Raji (cell line): ENCODE results near the gene MLN.
A peak's percentile ranks its signal among the peaks of the same experiment; 100 is the strongest.

ENCODE experiments used
- POLR2A ChIP-seq: IDR thresholded peaks from 2 replicates; pipeline ENCODE4 v1.6.1; 2011; ENCODE audit warnings: low read depth, low read length, control low read depth; ENCODE audit not compliant: insufficient read depth

MLN gene

DNA sequence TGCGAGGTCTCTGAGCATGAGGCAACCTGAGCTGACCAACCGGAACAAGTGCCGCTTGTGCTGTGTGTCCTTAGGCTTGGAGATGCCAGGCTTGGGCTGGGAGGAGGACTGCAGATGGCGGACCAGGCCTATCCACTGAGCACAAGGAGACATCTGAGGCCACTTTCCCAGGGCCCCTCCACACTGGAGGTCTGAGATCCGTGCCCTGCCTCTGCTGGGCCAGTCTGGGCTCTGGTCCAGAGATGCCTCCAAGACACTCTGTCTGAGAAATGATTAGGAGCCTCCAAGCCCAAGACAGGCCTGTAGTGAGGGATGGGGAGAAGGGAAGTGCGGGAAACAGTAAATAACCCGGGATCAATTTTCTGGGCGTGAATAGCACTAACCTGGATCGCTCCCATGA, 3.0 kb upstream of the MLN start:
- no peak for TF ChIP-seq POLR2A

DNA sequence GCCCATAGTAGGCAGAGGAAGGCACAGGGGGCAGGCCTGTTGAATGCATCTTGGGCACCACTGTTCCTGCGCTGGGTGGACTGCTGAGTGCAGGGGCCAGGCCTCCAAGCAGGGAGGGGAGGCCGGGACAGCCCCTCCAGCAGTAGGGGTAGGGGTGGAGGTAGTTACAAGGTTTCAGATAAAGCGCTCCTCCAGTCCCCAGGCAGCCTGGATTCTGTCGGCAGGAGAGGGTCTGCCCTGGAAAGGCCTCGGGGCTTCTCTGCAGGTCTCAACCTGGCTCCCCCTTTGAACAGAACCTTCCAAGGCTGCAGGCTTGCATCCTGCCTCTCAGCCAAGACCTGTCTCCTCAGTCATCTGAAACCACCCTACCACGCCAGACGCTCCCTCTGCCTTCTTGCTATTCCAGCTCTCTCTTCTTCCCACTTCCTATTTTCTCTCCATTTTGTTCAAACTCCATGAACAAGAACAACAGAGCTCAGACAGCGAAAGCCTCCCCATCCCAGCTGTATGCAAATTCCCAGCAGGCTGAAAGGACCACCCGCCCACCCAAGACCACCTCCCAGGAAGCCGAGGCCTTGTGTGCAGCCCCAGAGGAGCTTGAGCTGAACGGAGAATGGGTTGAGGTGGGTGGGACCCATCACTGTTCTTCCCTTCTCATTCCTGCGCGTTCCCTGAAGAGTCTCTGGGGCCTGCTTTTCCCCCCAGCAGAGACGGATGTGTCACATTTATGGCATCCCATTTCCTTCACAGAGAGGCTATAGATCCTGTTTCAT, 1.4 kb downstream of the MLN start:
- TF ChIP-seq POLR2A, result no peak

DNA sequence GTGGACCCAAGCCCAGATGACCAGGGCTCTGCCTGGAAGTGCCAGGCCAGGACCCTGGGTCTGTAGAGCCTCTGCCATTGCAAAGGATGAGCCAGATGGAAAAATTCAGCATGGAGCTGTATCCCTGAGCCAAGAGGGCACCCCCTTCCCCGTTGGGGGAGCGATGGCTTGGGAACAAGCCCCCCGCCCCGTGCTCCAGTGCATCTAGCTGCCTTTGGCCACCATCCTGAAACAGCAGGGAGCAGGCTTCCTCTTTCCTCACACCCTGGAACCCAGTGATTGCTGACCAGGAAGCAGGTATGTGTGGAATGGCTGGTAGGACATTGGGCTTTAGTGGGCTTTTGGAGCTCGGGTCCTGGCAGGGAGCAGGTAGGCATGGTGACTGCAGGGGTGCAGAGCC, 2.2 kb downstream of the MLN start:
- TF ChIP-seq POLR2A, result no peak

DNA sequence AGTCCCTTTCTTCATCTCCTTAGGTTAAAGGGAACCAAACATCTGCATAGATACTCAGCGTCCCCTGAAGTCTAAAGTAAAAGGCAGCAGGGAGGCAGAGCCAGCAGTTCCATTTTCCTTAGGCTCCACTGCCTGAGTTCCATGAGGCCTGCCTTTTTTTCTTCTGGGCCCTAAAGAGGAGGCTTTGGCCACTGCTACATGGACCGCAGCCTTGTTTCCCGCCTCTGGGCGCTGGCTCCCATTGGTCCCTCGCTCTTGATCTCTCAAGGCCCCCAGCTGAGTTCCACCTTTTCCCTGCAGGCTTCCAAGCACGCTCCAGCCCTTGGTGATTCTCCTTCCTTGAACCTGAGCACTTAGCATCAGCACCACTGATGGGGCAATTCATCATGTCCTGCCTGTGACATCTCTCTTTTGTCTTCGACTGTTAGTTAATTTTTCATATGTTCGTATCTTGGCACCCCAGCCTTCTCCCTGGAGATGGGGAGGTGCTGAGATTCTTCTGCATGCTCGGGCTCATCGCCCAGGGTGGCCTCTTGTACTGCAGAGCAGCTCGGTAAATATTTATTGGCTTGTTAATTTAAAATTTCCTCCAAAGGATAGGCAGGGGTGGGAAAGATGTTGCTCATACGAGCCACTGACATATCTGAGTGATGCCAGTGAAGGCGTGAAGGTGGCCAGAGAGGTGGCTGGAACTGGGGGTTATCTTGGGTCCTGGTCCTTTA, 3.4 kb downstream of the MLN start:
- TF ChIP-seq POLR2A, result no peak

DNA sequence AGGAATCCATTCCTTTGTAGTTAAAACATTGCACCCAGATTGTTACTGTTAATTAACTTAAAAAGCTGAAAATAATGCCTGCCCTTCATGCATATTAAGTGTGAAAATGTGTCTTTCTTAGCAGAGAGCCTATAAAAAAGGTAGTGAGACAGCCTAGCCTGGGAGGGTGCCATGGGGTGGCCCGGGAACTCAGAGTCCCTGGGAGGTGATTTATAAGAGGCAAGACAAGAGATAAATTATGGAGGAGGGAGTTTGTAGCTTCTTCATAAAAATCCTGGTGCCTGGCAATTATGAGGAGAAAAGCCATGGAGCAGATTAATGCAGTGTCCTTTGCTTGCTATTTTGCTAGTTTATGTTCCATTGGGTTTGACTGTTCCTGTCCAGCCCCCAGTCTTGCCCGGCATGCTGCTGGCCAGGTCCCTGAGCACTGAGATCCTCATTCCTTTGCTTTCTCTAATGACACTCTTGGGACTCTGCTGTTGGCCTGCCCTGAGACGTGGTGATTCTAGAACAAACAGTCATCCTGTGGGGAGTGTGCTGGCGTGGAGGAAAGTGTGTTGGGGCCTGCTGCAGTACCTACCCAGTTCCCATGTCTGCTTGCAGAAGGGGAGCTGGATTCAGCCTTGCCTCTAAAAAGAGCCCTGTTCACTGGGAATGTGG, 4.2 kb downstream of the MLN start:
- no peak for TF ChIP-seq POLR2A

DNA sequence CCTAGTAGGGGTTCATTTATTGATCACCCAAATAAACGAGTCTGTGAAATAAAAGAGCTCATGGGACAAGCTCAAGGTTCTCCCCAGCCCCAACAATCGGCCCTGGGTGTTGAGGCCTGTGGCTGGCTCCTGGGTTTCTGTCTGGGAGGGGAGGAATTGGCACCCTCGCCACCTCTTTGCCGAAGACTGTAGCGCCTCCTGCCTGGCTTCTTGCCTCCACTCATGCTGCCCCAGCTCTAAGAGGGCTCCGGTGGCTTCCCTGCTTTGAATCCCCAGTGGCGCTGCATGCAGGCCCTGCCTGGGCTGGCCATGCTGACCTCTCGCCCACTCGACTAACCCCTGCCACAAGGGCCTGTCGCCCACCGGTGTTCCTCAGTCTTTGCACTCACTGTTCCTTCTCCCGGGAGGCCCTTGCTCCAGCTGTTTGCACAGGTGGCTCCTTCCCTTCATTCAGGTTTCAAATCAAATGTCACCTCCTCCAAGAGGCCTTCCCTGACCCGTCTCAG, 5.4 kb downstream of the MLN start:
- no peak for TF ChIP-seq POLR2A

DNA sequence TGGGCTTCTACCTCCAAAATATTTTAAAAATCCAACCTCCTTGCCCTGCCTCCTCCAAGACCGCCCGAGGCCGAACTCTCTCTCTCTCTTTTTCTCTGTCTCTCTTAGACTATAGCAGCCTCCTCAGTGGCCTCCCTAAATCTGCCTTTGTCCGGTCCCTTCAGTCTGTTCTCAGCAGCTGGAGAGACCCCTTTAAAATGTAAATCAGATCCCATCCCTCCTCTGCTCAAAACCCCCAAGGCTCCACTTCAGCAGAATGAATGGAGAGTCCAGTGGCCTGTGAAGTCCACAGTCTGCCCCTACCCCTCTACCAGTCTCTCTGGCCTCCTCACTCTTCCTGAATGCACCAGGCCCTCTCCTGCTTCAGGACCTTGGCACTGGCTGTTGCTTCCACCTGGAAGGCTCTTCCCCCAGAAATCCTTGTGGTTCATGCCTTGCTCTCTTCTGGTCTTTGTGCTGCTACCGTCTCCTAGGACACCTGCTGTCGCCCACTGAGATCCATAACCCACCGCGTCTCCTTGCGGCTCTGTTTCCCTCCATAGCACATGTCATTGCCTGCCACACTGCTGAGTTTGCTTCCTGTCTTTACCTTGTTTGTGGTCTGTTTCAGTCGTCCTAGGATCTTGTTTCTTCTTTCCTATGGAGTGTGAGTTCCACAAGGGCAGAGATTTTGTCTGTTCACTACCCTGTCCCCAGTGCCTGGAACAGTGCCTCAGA, 6.0 kb downstream of the MLN start:
- no peak for TF ChIP-seq POLR2A

DNA sequence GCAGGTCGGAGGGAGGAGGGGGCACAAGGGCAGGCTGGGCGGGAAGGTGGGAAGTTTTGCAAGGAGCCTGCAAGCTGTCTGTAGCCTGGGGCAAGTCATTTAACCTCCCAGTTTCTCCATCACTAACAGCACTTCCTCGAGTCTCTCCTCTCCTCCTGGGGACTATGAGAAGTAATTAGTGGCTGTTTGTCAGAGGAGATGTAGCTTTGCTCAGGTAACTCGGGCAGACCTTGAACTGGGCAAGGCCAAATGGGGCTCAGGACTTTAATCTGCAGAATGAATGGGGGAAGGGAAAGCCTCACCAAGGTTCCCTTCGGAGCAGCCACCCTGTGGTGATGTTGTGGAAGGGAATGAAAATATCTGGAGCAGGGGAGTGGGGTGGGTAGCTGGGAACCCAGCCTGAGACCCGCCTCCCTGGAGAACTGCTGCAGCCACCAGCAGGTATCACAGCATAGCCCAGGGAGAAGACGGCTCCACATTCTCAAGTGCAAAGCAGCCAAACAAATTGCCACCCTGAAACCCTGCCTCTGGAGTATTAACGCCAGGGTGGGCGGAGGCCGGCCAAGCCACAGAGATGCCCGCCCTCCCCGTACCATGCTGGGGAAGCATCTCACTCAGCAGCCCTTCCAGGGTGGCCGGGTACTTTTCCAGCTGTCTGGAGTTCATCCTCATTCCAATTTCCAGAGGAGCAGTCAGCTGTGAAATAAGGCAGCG, 8.7 kb downstream of the MLN start:
- no peak for TF ChIP-seq POLR2A

DNA sequence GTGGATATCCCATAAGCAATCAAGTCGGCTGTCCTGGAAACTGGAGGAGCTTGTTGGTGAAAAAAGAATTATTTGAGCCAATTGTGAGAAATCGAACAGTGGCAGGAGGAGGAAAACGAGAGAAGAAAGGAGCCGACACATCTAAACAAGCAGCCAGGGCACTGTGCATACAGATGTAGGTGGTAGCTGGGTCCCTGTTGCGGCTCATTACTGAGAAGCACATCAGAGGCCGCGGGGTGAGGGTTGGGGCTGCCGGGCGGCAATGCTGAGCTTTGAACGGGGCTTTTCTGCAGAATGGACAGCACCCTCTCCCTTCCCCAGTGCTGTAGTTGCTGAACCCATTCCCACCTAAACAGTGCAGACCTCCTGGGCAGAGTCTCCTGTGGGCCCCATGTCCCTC, 10.8 kb downstream of the MLN start:
- no peak for TF ChIP-seq POLR2A

DNA sequence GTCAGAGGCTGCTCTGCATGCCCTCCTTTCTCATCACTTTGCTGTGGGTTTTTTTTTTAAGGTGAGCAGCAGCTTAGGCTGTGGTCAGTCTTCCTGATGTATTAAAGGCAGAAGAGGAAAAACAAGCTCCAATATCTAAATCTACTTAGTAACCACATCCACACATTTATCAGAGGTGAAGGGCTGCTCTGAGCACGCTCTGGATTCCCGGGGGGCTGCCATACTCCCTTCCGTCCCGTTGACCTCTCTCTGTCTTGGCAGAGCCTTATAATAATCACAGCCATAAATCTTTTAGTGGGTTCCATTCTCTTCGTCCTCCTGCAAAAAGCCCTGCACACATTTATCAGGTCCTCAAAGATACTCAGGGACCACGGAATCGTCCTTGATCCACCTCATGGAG, 12.2 kb downstream of the MLN start:
- no peak for TF ChIP-seq POLR2A

DNA sequence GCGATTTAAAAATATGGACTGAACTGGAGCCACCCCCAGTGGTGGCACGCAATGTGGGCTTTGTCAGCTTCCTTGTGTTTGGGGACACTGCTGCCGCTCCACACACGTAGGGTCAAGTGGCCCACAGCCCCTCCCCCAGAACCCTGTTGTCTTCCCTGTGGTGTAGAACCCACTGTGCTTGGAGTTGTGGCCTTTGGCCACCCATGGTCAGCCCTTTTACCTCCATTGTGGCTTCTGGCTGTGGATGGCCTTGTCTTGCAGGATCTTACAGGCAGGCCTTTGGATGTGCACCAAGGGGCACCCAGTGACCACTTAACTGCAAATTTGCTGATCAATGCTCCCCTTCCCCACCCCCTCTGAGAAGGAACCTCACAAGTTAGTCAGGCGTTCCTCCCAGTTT, 12.9 kb downstream of the MLN start:
- no peak for TF ChIP-seq POLR2A

DNA sequence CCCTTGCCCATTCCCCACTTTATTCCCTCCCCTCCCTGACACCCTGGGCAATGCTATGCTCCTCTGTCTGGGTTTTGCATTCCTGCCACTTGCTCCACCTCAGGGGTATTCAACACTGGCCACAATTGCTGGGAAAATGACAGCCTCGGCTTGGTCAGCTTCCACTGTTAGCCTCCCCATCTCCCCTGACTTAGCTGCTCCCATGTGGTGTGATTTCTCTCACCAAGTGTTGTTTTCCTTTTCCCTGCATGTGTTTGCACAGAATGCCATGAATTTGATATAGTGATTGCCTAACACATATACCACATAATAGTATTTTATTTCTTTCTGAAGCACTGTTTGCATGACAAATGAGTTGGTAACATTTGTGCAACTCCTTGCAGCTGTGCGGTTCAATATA, 13.4 kb downstream of the MLN start:
- no peak for TF ChIP-seq POLR2A

DNA sequence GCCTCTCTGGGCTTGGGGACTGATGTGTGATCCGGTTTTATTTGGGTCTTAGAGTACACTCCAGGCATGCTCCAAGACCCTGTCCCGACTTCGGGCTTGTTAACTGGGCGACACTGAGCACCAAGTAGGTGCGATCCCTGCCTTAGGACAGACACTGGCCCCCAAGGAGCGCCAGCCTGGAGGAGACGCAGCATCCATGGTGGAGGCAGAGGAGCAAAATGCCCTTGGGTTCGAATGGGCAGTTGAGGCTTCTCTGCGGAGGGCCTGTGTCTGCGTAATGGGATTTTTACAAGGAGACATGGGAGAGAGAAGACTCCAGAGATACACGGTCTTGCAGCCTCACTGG, 14.3 kb downstream of the MLN start:
- TF ChIP-seq POLR2A, result no peak

DNA sequence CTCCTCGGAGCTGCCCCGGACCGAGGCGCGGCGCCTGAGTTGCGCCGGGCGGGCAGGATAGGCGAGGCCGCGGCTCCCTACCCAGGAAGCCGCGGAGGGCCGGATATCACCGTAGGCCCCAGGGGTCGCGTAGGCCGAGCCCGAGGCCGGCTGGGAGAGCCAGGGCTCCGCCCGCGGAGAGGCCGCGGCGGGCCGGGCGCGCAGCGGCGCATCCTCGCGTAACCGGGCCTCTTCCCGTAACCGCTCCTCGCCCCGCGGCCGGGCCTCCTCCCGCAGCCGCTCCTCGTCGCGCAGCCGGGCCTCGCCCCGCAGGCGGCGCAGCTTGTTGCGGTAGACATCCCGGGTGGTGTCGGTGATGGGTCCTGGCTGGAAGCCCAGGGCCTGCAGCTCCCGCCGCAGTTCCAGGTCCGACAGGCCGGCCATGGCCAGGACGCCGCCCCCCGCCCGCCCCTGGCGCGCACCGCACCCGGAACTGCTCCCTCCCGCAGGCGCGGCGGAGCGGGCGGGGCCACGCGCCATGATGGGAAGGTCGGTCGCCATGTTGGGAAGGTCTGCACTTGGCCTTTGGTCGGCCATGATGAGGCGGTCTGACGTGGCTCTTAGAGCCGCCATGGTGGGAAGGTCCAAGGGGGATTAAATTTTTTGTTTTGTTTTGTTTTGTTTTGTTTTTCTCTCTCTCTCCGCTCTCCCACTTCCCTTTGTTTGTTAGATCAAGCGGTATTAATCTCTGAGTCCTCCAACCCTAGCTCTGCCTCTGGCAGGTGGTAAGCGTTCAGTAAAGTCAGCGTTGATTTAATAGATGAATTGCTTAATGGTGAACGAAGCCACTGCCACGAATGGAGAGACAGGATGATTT, 14.9 kb downstream of the MLN start, which contains the start of gene LEMD2:
TSS of gene LEMD2 (minus strand) at position 437 of the 856 bp plus-strand sequence. CDS start at position 423, 14 bp downstream.
- TF ChIP-seq POLR2A, result peak; percentile 82
